ENCODE results near the gene DYSF. TPM values are rescaled to one million over a fixed set of nuclear protein-coding genes. Genes with fewer than 3 reads are reported as not detected.

The DYSF gene
- total RNA-seq, 1 experiment from 2014 or later, result 0.24 TPM

GRCh38 chr2:71560638-71561011, 107.3 kb downstream of the DYSF start:
- no peak overlapping the region for H3K27ac ChIP-seq (ENCODE audit: low read depth, low read length, poor library complexity, severe bottlenecking)
- intact Hi-C loops (cut with micrococcal nuclease; ENCODE audit: unreplicated experiment), result no loop called here
- DNase-seq (ENCODE audit: low spot score), result peak; percentile 49
- H3K9me3 ChIP-seq (ENCODE audit: low read depth, low read length, poor library complexity, severe bottlenecking), result no peaks in the 10 kb centered on the region
- ChIA-PET CTCF (no interaction called here), POLR2A (ENCODE audit: low non-redundant PET) (interaction anchor here (0.7 kb wide), 1 partner anchor 777 kb away, joined by 4 read pairs; no protein-coding TSS in a partner anchor)
- H3K36me3 ChIP-seq (ENCODE audit: insufficient read depth, low read length, poor library complexity, severe bottlenecking), result no peaks in the 10 kb centered on the region
- no TSS peak for BruUV-seq (replicated peaks)
- no peaks in the 10 kb centered on the region for H3K27me3 ChIP-seq (replicated peaks; ENCODE audit: insufficient read depth, low read depth, low read length, poor library complexity)
- TF ChIP-seq CTCF (conservative IDR thresholded peaks at IDR 0.05; ENCODE audit: low read depth, low read length) (no peak), EZH2 (IDR thresholded peaks at IDR 0.05; ENCODE audit: borderline replicate concordance, low read depth, low read length, poor library complexity, severe bottlenecking) (no peak)
- no peak overlapping the region for H3K4me3 ChIP-seq (ENCODE audit: low read depth, low read length, poor library complexity, severe bottlenecking)
- H3K4me1 ChIP-seq (ENCODE audit: insufficient read depth, low read length, poor library complexity, severe bottlenecking), result peaks cover 13% of the 10 kb centered on the region

- Histone ChIP-seq H3K4me3 (ENCODE audit: low read depth, low read length, poor library complexity, severe bottlenecking) (no peak overlapping the region), H3K27me3 (replicated peaks; ENCODE audit: insufficient read depth, low read depth, low read length, poor library complexity) (no peaks in the 10 kb centered on the region), H3K9me3 (ENCODE audit: low read depth, low read length, poor library complexity, severe bottlenecking) (no peaks in the 10 kb centered on the region), H3K27ac (ENCODE audit: low read depth, low read length, poor library complexity, severe bottlenecking) (no peak overlapping the region), H3K4me1 (ENCODE audit: insufficient read depth, low read length, poor library complexity, severe bottlenecking) (peaks cover 13% of the 10 kb centered on the region), H3K36me3 (ENCODE audit: insufficient read depth, low read length, poor library complexity, severe bottlenecking) (no peaks in the 10 kb centered on the region)
- TF ChIP-seq CTCF (conservative IDR thresholded peaks at IDR 0.05; ENCODE audit: low read depth, low read length), result no peak
- CTCF ChIA-PET, result no interaction called here
- DNase-seq (ENCODE audit: low spot score), result no peak
- intact Hi-C loops (cut with micrococcal nuclease; ENCODE audit: unreplicated experiment), result no loop called here
- BruUV-seq (replicated peaks), result no TSS peak
- POLR2A ChIA-PET (ENCODE audit: low non-redundant PET), result no interaction called here
These were observed 108.3 kb downstream of the DYSF start for GRCh38 chr2:71561441-71562267.

- CTCF ChIA-PET, result no interaction called here
- H3K4me1 ChIP-seq (ENCODE audit: insufficient read depth, low read length, poor library complexity, severe bottlenecking), result peaks cover 13% of the 10 kb centered on the region
- no peaks in the 10 kb centered on the region for H3K36me3 ChIP-seq (ENCODE audit: insufficient read depth, low read length, poor library complexity, severe bottlenecking)
- no peaks in the 10 kb centered on the region for H3K9me3 ChIP-seq (ENCODE audit: low read depth, low read length, poor library complexity, severe bottlenecking)
- H3K27ac ChIP-seq (ENCODE audit: low read depth, low read length, poor library complexity, severe bottlenecking), result no peak overlapping the region
- no TSS peak for BruUV-seq (replicated peaks)
- no peak overlapping the region for H3K4me3 ChIP-seq (ENCODE audit: low read depth, low read length, poor library complexity, severe bottlenecking)
- POLR2A ChIA-PET (ENCODE audit: low non-redundant PET), result no interaction called here
- DNase-seq (ENCODE audit: low spot score), result no peak
- no peak for TF ChIP-seq CTCF (conservative IDR thresholded peaks at IDR 0.05; ENCODE audit: low read depth, low read length)
- no peak for TF ChIP-seq EZH2 (IDR thresholded peaks at IDR 0.05; ENCODE audit: borderline replicate concordance, low read depth, low read length, poor library complexity, severe bottlenecking)
- no peaks in the 10 kb centered on the region for H3K27me3 ChIP-seq (replicated peaks; ENCODE audit: insufficient read depth, low read depth, low read length, poor library complexity)
- intact Hi-C loops (cut with micrococcal nuclease; ENCODE audit: unreplicated experiment), result no loop called here
These were observed 109.2 kb downstream of the DYSF start for GRCh38 chr2:71562518-71562917.
